ENCODE results near the gene NCAM1.

The NCAM1 gene

DNA sequence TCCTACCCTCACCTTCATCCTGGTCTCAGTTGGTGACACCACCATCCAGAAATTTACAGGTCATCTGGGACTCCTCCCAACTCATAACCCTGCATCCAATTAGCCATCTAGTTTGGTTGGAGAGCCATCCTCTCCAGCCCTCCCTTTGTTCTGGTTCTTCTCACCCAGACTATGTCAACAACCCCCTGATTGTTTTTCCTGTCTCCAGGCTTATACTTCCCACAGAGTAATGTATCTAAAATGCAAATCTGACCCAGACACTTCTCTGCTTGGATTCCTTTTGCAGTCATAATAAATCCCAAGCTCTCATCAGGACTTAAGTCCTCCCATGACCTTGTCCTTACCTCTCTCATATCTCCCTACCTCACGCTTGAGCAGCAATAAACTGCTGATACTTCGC is 356.1 kb downstream of the NCAM1 start:
- no peak for DNase-seq

DNA sequence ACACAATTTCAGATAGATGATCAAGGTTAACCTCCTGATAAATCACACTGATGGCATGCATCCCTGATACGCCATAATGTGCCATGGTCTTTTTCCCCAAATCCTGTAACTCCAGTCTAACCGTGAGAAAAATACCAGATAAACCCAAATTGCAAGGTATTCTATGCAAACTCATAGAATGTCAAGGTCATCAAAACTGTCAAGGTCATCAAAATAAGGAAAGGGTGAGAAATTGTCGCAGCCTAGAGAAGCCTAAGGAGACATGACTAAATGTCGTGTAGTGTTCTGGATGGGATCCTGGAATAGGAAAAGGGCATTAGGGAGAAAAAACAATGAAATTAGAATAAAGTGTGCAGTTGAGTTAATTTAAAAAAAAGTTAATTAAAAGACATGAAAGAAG is 357.9 kb downstream of the NCAM1 start:
- no peak for DNase-seq

DNA sequence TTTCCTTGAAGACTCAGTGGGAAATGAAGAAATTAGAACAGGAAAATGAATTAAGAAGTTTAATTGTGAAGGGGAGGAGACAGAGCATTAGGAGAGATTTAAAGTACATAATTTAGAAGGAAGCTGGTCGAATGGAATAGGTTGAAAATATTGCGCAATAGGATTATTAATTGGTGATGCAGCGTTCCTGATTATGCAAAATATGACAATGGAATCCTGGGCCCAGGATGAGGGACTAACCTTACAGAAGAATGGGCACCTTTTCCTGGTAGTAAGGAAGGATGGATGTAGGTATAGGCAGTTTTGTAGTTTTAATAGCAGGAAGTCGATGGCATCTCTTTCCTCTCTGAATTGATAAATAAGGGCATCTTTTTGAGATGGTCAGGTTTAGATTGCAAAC is 360.9 kb downstream of the NCAM1 start:
- no peak for DNase-seq

DNA sequence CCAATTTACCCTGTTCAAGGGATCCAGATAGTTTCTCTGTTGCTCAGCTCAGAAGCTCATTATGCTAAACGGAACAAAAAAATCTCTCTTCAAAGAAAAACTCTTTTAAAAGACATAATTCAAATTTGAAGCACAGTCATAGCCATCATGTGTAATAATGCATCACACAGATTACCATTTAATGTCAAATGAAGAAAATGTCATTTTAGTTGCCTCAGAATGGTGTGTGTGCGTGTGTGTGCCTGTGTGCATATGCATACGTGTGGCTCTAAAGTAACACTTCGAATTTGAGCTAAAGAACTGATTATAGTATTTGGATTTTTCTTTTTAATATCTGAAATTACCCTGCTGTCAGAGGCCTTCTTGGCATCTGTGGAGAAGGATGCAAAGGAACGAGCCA is 363.0 kb downstream of the NCAM1 start:
- DNase-seq: no peak

Measured in CD4-positive, alpha-beta T cell treated with Interleukin-1 beta for 1 hour (primary cell).